ENCODE results near the gene KRT32.
"Not testable (repeated sequence)": the region's sequence is repeated elsewhere in the genome, so short reads cannot be mapped to it uniquely, and the experiment has no call there.

Gene KRT32

GRCh38 chr17:41429667-41430066, 37.5 kb downstream of the KRT32 start:
- no peak for DNase-seq (ENCODE audit: low read depth, low spot score)

GRCh38 chr17:41428591-41429291, 38.4 kb downstream of the KRT32 start:
- no peak for DNase-seq (ENCODE audit: low read depth, low spot score)

- no peak for DNase-seq (ENCODE audit: low read depth, low spot score)
Measured at GRCh38 chr17:41424111-41424635, 43.0 kb downstream of the KRT32 start, which contains the start of gene KRT37. Gene KRT37 (minus strand): TSS chr17:41424585. CDS start chr17:41424523, 62 bp downstream.

GRCh38 chr17:41422586-41422985, 44.6 kb downstream of the KRT32 start:
- DNase-seq (ENCODE audit: low read depth, low spot score) = not testable (repeated sequence)

GRCh38 chr17:41421617-41422016, 45.6 kb downstream of the KRT32 start:
- DNase-seq (ENCODE audit: low read depth, low spot score) = no peak

GRCh38 chr17:41421116-41421515, 46.1 kb downstream of the KRT32 start:
- no peak for DNase-seq (ENCODE audit: low read depth, low spot score)

GRCh38 chr17:41420134-41420533, 47.1 kb downstream of the KRT32 start:
- no peak for DNase-seq (ENCODE audit: low read depth, low spot score)

- no peak for DNase-seq (ENCODE audit: low read depth, low spot score)
Measured at GRCh38 chr17:41419716-41420115, 47.5 kb downstream of the KRT32 start.

GRCh38 chr17:41418116-41418860, 48.9 kb downstream of the KRT32 start:
- no peak for DNase-seq (ENCODE audit: low read depth, low spot score)

GRCh38 chr17:41417576-41418015, 49.6 kb downstream of the KRT32 start:
- DNase-seq (ENCODE audit: low read depth, low spot score) = no peak

GRCh38 chr17:41417127-41417526, 50.1 kb downstream of the KRT32 start:
- DNase-seq (ENCODE audit: low read depth, low spot score) = no peak

- DNase-seq (ENCODE audit: low read depth, low spot score) = no peak
Measured at GRCh38 chr17:41416479-41416878, 50.7 kb downstream of the KRT32 start.

- no peak for DNase-seq (ENCODE audit: low read depth, low spot score)
Measured at GRCh38 chr17:41415833-41416335, 51.3 kb downstream of the KRT32 start.

GRCh38 chr17:41415411-41415810, 51.8 kb downstream of the KRT32 start:
- DNase-seq (ENCODE audit: low read depth, low spot score) = no peak

GRCh38 chr17:41413982-41414381, 53.2 kb downstream of the KRT32 start:
- DNase-seq (ENCODE audit: low read depth, low spot score) = no peak

- no peak for DNase-seq (ENCODE audit: low read depth, low spot score)
Measured at GRCh38 chr17:41413353-41413957, 53.7 kb downstream of the KRT32 start.

GRCh38 chr17:41411072-41411840, 55.9 kb downstream of the KRT32 start:
- DNase-seq (ENCODE audit: low read depth, low spot score) = no peak
